Measurements from ENCODE around the gene TUT4. TPM values are rescaled to one million over a fixed set of nuclear protein-coding genes. Genes with fewer than 3 reads are reported as not detected.

The TUT4 gene
- total RNA-seq, 1 experiment from 2014 or later, result 17.7 TPM

DNA sequence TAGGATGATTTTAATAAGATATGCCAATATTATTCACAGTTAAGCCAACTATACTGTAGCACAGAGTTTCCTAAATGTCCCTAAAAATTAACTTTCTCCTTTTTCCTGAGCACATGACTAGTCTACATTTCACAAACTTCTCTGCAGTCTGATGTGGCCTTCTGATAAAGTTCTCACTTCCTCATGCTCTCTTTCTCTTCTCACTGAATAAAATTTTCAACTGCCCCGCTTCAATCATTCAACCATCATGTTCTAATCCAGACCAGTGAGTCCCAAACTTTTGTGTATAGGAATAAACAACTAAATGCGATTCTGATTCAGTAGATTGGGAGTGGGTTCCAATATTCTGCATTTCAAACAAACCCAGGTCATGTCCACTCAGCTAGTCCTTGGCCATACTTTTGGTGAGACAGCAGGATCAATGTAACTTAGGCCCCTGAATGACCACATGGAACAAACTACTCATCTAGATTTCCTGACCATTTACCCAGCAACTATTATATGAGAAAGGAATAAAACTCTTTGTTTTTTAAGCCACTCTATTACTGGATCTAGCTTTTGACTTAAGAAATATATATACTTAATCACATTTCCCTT lies 20.1 kb downstream of the TUT4 start:
- DNase-seq (ENCODE audit: low spot score), result no peak

DNA sequence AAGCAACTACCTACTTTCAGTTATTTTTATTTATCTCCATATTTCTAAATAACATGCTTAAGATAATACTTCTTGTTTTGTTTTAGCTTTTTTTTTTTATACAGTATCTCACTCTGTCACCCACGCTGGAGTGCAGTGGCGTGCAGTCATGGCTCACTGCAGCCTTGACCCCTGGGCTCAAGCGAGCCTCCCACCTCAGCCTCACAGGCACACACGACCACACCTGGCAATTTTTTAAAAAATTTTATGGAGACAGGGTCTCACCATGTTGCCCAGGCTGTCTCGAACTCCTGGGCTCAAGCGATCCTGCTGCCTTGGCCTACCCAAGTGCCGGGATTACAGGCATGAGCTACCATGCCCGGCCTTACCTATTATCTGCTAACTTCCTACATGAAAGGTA lies 20.6 kb downstream of the TUT4 start:
- no peak for DNase-seq (ENCODE audit: low spot score)

DNA sequence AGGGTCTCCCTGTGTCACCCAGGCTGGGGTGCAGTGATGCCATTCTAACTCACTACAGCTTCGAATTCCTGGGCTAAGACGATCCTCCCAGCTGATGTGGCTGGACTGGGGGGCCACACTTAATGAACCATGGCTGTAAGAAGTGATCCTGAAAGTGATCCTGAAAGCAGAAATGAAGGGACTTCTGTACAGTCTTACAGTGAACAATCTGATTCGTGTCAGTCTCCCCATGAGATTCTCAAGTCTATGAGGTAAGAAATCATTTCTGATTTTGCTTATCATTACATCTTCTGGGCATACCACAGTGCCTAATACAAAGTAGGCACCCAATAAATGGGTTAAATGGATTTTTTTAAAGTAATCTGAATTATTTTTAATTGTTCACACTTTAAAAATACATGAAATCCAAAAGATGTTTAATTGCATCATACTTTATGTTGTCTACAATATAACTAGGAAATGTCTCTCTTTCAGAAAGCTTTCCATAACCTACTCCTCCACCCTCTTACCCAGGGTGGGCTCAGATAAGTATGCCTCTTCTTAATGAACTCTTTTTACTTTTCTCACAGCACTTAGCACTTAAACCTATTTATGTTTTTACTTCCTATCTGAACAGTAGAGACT lies 21.5 kb downstream of the TUT4 start:
- DNase-seq (ENCODE audit: low spot score), result no peak

DNA sequence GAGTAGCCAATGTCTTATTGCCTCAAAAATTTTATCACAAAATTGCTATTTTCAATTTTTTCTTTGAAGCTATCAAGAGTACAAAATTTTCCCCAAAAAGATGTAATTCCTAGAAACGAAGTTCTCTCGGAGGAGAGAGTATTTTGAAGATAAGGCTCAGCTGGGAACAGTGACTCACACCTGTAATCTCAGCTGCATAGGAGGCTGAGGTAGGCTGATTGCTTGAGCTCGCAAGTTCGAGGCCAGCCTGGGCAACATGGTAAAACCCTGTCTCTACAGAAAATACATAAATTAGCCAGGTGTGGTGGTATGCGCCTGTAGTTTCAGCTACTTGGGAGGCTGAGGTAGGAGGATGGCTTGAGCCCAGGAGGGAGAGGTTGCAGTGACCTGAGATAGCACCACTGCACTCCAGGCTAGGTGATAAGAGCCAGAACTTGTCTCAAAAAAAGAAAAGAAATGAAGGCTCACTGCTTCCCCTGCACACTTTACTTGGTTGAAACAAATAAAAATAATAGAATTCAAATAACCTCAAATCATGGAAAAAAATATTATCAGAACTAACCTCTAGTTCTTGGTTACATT lies 22.2 kb downstream of the TUT4 start:
- DNase-seq (ENCODE audit: low spot score), result no peak

DNA sequence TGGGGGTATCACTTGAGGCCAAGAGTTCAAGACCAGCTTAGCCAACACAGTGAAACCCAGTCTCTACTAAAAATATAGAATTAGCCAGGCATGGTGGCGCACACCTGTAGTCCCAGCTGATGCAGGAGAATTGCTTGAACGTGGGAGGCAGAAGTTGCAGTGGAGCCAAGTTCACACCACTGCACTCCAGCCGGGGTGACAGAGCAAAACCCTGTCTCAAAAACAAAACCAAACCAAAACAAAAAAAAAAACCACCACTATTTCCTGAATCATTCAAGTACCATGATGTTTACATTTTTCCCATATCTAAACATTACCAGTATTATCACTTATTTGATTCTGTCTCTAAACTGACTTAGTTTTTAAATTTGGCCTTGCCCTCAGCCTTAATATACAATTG lies 29.5 kb downstream of the TUT4 start:
- DNase-seq (ENCODE audit: low spot score), result no peak

DNA sequence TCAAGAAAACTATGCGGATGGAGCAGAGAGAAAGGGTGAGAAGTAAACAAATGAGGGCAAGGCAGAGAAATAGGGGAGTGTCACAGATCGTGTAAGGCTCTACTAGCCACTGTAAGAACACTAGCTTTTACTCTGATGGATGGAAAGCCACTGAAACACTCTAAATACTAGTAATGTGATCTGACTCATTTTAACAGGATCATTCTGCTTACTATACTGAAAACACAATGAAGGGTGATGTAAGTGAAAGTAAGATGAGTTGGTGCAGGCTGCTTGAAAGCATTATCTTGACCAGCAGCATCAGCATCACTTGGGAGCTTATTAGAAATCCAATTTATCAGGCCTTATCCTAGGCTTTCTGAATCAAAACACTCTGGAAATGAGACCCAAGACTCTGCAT lies 32.7 kb downstream of the TUT4 start:
- DNase-seq (ENCODE audit: low spot score), result no peak

DNA sequence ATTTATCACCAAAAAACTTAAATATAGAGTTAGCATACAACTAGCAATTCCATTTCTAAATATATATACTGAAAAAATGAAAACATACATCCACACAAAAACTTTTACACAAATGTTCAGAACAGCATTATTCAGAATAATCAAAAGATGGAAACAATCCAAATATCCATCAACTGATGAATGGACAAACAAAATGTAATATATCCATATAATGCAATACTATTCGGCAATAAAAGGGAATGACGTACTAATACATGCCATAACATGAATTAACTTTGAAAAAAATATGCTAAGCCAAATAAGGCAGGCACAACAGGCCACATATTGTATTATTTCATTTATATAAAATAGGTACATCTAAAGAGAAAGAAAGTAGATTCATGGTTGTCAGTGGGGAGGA lies 33.9 kb downstream of the TUT4 start:
- no peak for DNase-seq (ENCODE audit: low spot score)

DNA sequence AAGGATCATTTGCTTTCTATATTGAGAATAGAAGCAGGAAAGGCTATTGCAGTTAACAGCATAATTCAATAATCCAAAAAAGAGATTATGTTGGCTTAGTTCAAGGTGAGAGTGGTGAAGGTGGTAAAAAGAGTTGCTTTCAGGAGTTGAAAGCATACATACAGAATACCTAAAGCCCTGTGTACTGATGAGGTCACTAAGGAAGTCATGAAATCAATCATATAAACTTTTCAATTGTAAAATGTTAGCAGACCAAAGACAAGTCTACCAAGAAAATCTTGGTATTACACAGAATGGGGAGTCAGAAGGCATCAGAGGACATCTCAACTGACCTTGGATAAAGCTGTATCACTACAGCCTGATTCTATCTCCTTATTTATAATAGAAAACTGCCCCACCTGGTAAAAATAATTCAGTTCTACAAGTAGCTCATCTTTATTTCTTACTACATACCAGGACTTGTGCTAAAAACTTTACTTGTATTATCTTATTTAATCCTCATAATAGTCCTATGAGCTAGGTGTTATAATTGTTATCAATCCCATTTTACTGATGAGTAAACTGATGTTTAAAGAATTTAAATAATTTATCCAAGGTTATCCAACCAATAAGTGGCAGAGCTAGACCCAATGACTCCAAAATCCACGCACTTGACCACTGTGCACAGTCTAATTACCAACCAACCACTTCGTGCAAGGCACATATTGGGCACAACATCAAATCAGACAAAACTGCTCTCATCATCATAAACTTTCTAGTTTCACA lies 40.9 kb downstream of the TUT4 start:
- no peak for DNase-seq (ENCODE audit: low spot score)

DNA sequence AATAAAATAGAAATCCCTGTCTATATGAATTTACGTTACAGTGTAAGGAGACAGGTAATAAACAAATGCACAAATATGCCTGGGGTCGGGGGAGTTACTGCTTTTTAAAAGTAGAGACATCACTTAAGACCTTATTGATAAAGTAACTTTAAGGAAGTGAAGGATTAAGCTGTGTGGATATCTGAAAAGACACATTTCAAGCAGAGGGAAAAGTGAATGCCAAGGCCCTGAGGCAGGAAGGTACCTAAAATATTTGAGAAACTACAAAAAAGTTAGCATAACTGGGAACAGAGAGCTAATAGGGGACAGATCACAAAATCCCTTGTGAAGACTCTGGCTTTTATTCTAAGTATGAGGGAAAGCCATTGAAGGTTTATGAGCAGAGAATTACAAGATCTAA lies 41.5 kb downstream of the TUT4 start:
- no peak for DNase-seq (ENCODE audit: low spot score)

DNA sequence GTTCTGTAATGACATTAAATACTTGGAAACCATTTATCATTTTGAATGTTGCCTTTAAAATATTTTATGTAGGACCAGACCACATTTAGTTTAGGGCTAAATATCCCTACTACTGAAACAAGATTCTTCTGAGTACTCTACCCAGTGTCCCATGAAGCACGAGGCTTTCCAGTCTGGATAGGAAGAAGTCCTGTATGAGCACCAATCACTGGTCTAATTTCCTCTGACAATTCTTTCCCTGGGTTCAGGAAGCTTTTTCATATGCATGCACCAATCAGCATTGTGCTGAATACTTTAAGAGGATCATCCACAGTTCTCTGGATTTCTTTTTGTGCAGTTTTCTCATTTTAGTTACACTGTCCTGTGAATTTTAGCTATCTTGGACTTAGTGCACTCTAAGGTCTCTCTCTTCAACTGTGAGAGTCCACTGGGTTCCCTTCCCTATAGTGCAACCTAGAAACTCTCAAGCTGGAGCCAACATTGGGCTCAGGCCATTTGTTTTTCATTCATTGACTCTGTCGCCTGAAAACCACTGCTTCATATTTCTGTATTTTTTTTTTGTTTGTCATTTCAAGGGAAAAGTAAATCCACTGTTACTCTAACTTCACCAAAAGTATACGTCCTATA lies 45.9 kb downstream of the TUT4 start:
- no peak for DNase-seq (ENCODE audit: low spot score)

DNA sequence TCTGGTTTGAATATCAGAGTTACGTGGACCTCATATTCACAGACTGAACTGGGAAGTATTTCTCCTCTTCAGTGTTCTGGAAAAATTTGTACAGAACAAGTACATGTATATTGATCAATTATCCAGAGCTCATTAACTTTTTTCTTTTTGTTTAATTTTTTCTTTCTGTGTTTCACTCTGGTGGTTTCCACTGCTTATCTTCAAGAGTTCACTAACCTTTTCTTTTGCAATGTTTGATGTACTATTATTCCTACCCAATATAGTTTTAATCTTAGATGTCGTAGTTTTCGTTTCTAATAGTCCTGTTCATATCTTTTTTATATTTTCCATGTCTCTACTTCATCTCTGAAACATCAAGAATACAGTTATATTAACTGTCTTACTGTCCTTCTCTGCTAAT lies 46.5 kb downstream of the TUT4 start:
- DNase-seq (ENCODE audit: low spot score), result no peak

DNA sequence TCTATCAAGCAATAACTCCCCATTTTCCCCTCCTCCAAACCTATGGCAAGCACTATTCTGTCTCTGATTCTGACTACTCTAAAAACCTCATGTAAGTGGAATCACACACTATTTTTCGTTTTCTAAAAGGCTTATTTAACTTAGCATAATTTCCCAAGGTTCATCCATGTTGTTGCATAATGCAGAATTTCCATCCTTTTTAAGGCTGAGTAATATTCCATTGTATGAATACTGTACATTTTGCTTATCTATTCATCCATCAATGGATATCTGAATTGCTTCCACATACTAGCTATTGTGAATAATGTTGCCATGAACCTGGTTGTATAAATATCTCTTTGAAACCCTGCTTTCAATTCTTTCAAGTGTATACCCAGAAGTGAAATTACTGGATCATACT lies 48.2 kb downstream of the TUT4 start:
- DNase-seq (ENCODE audit: low spot score), result no peak

DNA sequence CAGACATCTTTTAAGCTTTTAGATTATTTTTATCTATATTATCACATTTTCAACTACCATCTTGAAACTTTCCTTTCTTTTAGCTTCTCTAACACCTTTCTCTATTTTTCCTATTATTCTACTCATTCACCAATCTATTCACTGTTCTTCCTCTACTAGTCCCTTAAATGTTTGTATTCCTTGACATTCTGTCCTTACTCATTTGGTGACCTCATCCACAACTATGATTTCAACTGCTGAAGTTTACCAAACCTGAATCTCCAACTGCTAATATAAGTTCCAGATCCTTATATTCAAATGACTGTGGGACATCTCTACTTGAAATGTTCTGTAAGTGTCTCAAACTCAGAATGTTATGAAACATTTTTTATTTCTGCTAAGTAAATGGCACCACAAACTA lies 49.2 kb downstream of the TUT4 start:
- no peak for DNase-seq (ENCODE audit: low spot score)

DNA sequence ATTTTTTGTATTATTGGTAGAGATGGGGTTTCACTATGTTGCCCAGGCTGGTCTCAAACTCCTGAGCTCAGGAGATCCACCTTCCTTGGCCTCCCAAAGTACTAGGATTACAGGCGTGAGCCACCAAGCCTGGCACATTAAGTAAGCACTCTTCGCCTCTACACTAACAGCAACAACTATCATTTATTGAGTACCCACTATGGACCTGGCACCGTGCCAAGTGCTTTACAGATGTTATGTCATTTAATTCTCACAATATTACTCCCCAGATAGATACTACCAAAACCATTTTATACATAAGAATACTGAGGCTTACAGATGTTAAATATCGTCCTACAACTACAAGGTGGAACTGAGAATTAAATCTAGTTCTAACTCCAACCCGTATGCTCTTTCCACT lies 50.1 kb downstream of the TUT4 start:
- DNase-seq (ENCODE audit: low spot score), result no peak

DNA sequence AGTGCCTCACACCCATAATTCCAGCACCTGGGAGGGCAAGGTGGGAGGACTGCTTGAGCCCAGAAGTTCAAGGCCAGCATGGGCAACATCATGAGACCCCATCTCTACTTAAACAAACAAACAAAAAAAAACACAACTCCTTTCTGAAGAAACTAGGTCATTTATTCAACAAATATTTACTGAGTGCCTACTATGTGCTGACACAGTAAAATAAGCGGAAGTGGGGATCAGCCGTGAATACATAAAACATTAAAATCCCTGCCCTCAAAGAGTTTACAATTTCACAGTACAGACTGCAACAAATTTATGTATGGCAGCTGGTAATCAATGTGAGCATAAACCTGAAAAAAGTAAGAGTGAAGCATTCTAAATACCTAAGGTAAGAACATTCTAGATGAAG lies 65.3 kb downstream of the TUT4 start:
- DNase-seq (ENCODE audit: low spot score), result no peak

DNA sequence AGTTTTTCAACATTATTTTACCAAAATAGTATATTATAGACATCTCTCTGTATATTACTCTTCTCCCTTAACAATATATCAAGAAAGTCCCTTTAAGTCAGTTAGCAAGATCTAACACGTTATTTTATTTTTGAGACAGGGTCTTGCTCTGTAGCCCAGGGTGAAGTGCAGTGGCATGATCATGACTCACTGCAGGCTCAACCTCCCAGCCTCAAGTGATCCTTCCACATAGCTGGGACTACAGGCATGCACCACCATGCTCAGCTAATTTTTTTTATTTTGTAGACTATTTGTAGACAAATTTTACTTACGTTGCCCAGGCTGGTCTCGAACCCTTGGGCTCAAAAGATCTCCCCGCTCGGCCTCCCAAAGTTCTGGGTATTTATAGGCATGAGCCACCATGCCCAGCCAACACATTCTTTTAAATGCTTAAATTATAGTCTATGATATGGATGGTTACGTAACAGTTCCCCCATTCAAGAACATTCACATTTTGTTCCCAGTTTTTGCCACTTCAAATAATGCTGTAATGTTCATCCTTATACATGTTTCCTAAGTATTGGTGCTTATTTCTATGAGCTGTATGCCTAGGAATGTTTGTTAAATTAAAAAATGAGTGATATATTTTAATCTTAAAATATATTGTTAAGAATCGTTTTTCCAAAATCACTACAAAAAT lies 70.4 kb downstream of the TUT4 start:
- no peak for DNase-seq (ENCODE audit: low spot score)

DNA sequence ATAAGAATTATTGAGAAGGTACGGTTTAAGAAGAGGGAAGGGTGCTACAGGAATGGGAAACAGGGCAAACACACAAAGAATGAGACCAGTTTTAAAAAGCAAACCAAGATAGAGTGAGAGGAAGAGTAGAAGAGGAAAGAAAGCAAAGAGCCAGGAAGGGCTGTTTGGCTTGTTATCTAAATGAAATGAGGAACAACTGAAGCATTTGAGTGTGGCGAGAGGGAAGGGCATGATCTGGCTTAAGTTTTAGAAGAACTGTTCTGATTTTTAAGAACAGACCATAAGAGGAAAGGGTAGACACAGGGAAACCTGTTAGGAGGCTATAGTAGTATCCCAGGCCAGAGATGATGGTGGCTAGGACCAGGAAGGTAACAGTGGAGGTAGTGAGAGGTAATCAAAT lies 73.8 kb downstream of the TUT4 start:
- DNase-seq (ENCODE audit: low spot score), result no peak

DNA sequence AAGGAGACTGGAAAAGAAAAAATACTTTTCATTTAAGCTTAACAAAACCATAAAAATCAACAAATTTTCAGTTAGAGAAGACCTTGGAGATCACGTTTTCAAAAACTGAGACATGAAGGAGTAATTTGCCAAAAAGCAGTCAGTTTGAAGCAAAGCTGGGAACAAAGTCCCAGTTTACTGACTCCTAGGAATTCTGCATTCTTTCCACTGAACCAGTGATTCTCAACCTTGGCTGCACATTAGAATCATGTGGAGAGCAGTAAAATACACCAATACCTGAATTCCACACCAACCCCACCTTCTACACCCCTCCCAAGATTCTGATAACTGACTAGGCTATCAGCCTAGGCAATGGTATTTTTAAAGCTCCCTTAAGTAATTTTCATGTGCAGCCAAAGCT lies 75.0 kb downstream of the TUT4 start:
- DNase-seq (ENCODE audit: low spot score), result no peak

DNA sequence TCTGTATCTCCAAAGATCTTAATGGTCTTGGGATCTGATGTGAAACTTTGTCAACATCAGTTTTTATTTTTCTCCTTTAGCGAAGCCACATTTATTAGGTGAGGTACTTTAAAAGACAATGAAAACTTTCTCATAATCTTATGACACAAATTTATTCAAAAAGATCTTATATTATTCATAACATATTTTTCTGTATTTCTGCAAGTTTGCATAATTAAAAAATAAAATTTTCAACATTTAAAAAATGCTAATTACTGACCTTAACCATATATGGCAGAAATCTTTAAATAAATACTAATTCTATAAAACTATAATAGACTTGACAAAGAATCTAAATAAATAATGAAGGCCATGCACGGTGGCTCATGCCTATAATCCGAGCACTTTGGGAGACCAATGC lies 75.9 kb downstream of the TUT4 start:
- no peak for DNase-seq (ENCODE audit: low spot score)

DNA sequence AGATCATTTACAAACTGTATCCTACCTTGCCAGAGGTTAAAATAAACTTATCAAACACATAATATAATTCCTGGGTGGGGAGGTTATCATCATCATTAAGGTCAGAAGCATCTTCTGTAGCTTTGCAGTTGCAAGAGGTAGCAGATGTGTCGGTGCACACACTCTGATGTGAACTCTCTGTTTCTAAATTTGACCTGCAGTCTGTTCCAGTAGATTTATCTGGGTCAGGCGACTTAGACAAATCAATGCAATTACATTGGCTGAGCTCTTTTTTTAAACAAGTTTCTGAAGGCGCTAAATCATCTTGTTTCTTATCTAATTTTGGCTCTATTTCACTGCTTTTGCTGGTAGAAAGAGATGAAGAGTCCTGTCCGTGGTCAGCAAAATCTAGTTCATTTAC lies 78.1 kb downstream of the TUT4 start:
- DNase-seq (ENCODE audit: low spot score), result no peak

DNA sequence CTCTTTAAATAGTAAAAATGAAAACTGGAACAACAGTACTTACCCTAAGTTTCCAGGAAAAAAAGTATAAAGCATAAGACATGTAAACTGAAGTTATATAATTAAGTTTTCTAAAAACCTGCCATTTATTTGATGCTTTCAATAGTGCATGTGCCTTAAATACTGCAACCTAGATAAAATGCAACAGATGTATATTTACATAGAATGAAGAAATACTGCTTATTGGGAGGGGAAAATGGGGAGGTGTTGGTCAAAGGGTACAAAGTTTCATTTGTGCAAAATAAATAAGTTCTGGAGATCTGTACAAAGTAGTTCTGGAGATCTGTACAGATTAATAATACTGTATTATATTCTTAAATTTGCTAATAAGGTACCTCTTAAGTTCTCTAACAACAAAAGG lies 79.9 kb downstream of the TUT4 start:
- no peak for DNase-seq (ENCODE audit: low spot score)

DNA sequence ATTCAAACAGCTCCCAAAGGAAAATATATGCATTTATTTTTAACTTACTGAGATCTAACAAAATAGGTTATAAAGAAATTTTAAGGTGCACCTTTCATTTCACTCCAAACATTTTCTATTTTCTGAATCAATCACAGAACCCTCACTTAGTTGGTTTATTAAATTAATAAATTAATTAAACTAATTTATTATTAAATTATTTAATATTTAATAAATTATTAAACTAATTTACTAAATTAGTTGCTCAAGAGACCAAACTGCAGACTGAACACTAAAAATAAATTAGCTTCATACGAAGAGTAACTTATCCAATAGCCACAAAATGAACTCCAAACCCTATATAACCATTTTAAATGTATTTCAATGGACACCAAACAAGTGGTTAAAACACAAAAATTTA lies 80.5 kb downstream of the TUT4 start:
- DNase-seq (ENCODE audit: low spot score), result no peak

Measured in HT-29 (cell line).